ENCODE results near the gene TRIP4. TPM values are rescaled to one million over a fixed set of nuclear protein-coding genes. Genes with fewer than 3 reads are reported as not detected.

The TRIP4 gene
- polyA plus RNA-seq, 4 donors = 34.7 to 51.5 (median 42.0) TPM

GRCh38 chr15:64443747-64444621 lies 56.3 kb downstream of the TRIP4 start:
- no peak for DNase-seq (ENCODE audit: low read depth in 4 of 4, low spot score in 2 of 4)

DNA sequence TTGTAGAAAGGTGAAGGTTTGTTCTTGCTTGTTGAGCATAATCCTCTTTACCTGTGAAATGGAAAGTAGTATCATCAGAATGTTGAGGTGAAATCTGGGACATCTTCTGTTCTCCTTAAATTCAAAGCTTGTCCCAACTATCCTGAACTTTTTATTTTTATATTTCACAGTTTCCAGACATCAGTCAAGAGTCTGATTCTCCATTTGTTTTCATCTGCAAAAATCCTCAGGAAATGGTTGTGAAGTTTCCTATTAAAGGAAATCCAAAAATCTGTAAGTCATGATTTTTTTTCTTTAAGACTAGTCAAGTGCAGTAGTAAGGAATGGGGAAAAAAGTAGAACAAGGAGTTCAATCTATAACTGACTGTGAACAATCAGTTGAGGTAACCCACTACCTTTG lies 57.2 kb downstream of the TRIP4 start:
- DNase-seq (ENCODE audit: low read depth in 4 of 4, low spot score in 2 of 4) = no peak

DNA sequence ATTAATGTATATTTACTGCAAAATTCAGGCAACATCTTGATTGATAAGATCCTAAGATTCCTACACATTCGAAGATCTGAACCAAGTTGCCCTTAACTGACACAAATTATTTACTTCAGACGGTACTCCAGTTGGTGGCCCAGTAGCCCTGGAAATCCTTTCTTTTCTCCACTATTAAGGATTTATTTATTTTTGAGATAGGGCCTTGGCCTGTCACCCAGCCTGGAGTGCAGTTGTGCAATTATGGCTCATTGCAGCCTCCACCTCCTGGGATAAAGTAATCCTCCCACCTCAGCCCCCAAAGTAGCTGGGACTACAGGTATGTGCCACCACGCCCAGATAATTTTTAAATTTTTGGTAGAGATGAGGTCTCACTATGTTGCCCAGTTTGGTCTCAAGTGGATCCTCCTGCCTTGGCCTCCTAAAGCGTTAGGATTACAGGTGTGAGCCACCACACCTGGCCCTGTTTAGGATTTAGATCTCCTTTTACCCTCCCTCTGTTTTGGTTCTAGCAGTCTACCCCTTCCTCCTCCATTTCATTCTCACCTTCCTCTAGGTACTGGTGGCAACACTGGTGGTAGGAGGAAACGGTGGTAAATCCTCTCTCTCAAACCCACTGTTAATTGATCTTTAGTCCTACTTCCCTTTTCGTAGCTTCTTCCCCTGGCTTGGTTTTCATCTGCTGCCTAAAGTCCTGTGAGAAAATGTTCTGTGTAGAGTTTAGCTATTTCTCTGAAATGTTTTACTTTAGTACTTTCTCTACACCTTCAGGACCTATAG lies 60.1 kb downstream of the TRIP4 start:
- no peak for DNase-seq (ENCODE audit: low read depth in 4 of 4, low spot score in 2 of 4)

DNA sequence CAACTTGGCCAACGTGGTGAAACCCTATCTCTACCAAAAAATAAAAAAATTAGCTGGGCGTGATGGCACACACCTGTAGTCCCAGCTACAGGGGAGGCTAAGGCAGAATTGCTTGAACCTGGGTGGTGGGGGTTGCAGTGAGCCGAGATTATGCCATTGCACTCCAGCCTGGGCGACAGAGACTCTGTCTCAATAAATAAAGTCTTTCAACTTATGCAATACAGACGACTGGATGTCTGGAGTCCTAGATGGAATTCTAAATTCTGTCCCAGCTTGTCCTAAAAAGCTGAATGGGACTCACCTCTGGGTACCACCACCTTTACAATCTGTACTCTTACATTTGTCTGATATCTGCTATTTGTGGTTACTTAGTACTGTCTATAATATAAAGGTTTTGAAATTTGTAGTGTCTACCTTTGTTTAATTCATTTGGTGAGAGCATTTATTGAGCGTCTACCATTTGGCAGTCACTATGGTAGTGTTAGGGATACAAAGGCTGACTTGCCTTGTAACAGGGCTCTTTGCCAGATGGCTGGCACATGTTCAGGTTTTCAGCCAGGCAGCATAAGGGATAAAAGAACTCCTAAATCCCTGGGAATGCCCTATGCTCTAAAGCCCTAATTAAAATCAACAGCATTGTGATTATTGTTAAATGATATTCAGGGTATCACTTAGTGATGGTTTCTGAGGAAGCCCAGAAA lies 65.5 kb downstream of the TRIP4 start:
- no peak for DNase-seq (ENCODE audit: low read depth in 4 of 4, low spot score in 2 of 4)

DNA sequence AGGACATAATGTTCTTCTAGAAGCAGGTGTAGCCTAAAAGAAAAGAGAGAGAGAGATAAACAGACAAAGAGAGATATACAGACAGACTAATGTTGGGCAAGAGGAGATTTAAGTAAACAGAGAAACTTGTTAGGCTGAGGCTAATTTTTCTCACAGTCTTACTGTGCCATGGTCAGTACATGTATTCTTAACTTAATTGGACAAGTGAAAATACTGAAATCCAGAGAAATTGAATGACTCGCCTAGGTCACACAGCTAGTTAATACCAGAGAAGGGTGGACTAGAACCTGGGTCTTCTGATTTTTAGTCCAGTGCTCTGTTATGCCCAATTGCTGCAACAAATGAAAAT lies 66.0 kb downstream of the TRIP4 start:
- DNase-seq (ENCODE audit: low read depth in 4 of 4, low spot score in 2 of 4) = no peak

DNA sequence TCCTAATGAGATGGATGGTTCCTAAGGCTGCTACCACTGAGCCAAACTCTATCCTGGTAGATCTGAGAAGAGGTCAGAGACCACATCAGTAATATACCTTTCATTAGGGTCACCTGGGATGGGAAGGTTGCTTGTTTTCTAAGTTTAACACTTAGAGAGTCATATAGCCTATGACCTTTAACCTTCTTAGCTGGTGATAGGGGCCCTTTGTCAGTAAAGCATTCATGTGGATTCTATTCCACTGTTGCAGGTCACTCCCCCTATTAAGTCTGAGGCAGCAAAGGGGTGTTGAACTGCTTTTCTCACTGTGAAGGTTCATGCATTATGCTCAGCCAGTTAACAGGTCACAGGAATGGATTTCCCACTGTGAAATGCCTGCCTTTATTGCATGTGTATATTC lies 66.6 kb downstream of the TRIP4 start:
- no peak for DNase-seq (ENCODE audit: low read depth in 4 of 4, low spot score in 2 of 4)

- DNase-seq (ENCODE audit: low read depth in 4 of 4, low spot score in 2 of 4) = no peak
Measured at GRCh38 chr15:64455961-64456371, 68.3 kb downstream of the TRIP4 start.

- DNase-seq (ENCODE audit: low read depth in 4 of 4, low spot score in 2 of 4) = no peak
Measured at GRCh38 chr15:64456634-64457108, 69.0 kb downstream of the TRIP4 start.

DNA sequence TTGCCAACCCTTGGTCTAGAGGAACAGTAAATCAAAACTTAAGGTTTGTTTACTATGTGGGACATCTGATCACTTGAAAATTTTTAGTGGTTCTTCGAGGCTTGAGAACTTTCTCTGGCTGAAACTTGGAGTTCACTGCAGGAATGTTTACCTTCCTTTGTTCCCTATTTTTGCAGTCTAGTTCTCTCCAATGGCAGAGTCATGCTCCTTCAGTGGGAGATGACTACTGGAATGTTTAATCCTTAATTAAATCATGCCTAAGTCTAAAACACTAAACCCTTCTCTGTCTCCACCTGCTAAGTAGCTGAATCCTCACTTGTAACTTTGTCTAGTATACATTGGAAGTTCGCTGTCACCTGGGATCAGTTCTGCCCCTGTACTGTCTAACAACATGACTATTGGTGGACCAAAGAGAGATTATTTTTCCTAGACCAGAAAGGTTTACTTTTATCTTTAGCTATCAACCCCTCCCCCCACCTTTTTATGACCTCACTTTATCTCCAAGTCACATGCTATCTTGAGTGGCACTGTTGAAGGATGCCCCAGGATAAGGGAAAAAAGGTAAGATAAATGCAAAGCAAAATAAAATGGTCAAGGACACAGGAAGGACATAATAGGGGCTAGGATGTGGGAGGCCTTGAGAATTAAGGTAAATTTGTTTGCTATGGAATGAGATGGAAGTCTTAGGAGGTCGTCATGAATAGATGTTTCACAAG lies 71.6 kb downstream of the TRIP4 start:
- no peak for DNase-seq (ENCODE audit: low read depth in 4 of 4, low spot score in 2 of 4)

DNA sequence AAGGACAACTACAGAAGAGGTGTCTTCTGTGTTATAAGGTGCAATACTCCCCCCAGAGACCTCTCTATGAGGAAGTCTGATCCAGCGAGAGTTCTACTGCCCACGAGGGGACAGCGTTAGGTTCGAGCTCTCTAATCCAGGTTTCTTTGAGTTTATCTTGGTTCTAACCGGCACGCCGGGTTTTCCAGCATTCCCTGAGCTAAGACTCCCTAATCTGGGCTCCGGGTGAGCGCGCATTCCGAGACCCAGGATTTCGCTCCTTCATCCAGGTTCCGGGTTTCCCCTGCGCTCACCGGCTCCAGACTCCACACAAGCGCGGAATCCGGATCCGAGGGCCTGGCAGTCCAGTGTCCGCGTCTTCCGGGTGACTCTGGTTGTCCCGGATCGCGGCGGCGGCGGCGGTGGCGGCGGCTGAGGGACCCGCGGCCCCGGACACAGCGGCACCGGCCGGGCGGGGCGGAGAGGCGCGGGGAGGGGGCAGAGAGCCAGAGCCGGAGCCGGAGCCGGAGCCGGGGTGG lies 72.6 kb downstream of the TRIP4 start, which contains the start of gene ZNF609:
TSS of gene ZNF609 (plus strand) at position 373 of the 518 bp plus-strand sequence. CDS start 38,842 bp downstream, outside the sequence.
- DNase-seq (ENCODE audit: low read depth in 4 of 4, low spot score in 2 of 4) = peak; percentile 86 to 96 (median 90)

DNA sequence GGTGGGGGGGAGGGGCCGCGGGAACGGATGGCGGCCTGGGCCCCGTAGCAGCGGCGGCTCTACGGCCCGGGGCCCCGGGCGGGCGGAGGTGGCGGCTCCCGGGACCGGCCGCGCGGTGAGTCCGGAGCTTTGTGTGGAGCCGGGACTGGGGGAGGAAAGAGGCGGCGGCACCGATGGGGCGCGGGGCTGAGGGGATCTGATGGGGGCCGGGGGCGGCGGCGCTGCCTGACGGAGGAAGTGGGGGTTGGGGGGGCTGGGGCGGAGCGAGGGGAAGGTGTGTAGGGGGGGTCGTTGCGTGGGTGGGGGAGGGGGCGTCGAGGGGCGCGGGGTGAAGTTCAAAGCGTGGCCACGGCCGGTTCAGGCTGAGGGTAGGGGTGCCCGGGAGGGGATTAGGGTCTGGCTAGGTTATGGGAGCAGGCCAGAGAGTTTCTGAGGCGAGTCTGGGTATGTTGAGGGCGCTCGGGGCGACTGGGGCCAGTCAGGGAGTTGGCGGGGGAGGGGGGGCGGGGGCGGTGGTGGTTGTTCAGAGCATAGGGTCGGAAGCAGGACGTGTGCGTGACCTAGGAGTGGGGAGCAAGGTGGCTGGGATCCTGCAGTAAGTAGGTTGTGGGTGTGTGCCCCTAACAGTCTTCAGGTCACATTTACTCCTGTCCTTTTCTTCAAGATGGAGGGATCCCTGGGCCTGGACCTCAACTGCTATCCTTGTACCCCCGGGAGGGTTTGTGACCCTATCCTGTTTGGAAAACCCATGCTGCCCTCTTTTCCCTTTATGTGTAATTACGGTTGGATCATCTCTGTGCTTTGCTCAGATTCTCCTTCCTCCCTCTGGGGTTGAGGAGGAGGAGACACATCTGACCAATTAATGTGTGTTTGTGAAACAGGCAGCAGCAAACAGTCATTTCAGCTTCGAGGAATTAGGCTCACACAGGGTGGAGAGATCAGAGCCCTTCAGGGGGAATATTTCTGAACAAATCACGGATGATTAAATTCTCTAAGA lies 73.4 kb downstream of the TRIP4 start:
- peak in 3 of 4 donors; percentile 61 to 70 (median 64) for DNase-seq (ENCODE audit: low read depth in 4 of 4, low spot score in 2 of 4)

- peak in 1 of 4 donors; percentile 50 for DNase-seq (ENCODE audit: low read depth in 4 of 4, low spot score in 2 of 4)
Measured at GRCh38 chr15:64461721-64462162, 74.1 kb downstream of the TRIP4 start.

GRCh38 chr15:64462492-64462891 lies 74.9 kb downstream of the TRIP4 start:
- no peak for DNase-seq (ENCODE audit: low read depth in 4 of 4, low spot score in 2 of 4)

DNA sequence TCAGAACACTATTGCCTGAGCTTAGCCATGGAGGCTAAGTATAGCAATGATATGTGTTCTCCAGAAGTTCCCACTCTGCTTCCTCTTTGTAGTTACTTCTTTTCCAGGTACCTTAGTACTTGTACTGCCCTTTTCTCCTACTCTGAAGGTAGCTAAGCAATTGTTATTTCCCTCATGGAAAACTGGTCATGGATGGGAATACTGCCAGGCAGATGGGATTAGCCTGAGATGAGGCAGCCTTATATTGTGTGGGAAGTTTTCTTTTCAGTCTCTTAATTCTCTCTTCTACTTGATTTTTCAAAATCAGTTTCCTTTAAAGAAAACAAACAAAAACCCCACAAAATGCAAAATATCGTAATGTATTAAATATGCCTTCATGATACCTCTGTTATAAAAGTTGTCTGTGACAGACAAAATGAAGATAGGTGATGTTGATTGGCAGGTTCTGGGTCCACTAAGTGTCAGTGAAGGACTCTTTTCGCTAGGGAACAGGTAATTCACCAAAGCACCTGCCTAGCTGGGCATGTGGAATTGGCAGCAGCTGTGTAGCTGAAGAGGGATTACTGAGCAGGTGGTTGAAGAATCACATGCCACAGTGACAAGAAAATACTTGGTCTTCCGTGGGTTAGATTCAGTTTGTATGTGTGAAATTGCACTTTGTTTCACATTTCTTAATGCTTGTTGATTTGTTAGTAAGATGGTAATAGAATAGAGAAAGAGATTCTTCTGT lies 76.8 kb downstream of the TRIP4 start:
- DNase-seq (ENCODE audit: low read depth in 4 of 4, low spot score in 2 of 4) = no peak

GRCh38 chr15:64466408-64467141 lies 78.9 kb downstream of the TRIP4 start:
- no peak for DNase-seq (ENCODE audit: low read depth in 4 of 4, low spot score in 2 of 4)

- DNase-seq (ENCODE audit: low read depth in 4 of 4, low spot score in 2 of 4) = no peak
Measured at GRCh38 chr15:64472161-64472560, 84.5 kb downstream of the TRIP4 start.

DNA sequence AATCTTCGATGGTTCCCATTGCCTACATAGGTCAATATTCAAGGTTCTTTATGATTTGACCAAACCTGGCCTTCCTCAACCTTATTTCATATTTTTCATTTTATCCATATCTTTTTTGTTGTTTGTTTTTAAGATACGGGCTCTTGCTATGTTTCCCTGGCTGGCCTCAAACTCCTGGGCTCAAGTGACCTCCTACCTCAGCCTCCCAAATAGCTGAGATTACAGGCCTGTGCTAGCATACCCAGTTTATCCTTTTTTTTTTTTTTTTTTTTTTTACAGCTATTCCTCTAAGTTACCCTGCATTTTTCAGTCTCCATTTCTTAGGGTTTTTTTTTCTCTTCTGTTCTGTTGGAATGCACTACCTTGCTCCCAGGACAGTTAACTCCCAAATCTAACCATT lies 87.2 kb downstream of the TRIP4 start:
- DNase-seq (ENCODE audit: low read depth in 4 of 4, low spot score in 2 of 4) = no peak

All from left renal cortex interstitium (tissue), 4 donors.